GM19099 (cell line): Measurements from ENCODE around the gene ESR1.

Experiments used
- POLR2A ChIP-seq: IDR thresholded peaks from 3 replicates; pipeline ENCODE4 v1.6.1; 2011; ENCODE audit warnings: low read depth; ENCODE audit not compliant: insufficient read length; ENCODE audit errors: extremely low read depth

Gene ESR1

DNA sequence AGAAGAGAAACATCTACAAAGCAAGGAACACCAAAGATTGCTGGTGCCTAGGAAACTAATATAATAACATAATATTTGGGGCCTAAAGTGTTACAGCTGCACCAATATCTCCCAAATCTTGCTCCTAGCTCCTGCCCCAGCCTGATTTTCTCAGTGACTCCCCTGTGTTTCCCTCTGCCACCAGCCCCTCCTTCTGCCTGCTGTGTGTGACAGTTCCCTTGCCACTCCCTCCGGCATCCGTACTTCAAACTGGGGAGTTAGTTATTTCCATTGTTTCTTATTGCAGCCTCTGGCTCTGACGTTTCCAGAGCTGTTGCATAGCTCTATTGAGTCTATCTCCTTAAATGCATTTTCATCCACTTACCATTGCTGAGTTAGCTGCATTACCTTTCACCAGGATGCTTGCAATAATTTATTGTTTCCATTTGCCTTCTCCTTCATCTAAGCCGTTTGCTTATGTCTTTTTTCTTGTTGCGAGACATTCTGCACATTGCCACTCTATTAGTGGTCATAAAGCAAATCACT is 43.1 kb downstream of the ESR1 start:
- no peak for TF ChIP-seq POLR2A

DNA sequence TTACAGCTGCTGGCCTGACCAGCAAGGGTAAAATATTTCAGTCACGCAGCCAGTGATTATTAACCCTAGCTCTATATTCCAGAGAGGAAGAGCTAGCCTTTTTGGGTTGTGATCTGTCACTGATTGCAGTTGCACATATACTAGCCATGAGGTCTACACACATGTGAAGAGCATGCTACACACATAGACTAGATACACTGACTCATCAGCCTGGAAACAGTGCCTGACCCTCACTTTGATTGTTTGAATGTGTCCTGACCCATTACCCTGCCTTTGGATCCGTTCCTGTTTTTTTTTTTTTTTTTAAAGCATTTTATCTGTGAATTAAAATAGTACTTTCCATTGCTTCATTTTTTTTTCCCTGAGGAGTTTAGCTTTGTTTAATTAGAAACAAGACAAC is 50.8 kb downstream of the ESR1 start:
- no peak for TF ChIP-seq POLR2A

DNA sequence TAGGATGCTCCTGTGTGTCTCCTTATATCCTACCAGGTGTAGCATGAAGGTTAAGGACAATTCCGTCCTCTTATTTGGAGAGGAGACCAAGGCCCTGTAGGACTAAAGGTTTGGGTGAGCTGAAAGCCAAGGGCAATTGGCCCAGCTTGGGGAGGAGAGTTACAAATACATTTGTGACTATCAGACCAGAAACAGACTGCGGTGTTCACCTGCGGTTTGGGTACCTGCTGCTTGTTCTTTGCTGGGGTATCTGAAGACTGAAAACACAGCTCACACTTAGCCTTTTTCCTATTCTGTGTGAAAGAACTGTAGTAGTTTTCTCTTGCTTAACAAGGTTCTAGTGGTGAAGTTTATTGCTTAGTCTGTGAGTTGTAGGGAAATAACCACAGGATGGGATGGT is 55.0 kb downstream of the ESR1 start:
- no peak for TF ChIP-seq POLR2A

GRCh38 chr6:151869345-151869744 is 61.9 kb downstream of the ESR1 start:
- no peak for TF ChIP-seq POLR2A

DNA sequence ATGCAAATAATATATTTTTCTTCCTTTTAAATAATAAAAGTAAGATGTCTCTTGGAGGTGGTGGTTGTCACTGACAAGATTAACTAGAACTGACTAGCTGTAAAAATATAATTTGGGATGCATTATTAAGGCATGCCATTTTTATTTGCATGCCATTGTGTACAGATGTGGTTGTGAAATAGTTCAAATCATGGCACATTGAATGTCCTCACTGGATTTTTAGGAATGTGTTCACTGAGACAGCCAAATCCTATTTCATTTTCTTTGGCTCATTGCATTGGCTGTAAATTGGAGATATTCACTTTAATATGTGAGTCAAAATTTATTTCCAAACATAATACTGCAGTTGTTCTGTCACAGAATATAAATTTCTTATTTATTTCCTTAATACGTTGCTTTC is 62.3 kb downstream of the ESR1 start:
- no peak for TF ChIP-seq POLR2A

- TF ChIP-seq POLR2A, result no peak
Observed at GRCh38 chr6:151870375-151870774, 62.9 kb downstream of the ESR1 start.

DNA sequence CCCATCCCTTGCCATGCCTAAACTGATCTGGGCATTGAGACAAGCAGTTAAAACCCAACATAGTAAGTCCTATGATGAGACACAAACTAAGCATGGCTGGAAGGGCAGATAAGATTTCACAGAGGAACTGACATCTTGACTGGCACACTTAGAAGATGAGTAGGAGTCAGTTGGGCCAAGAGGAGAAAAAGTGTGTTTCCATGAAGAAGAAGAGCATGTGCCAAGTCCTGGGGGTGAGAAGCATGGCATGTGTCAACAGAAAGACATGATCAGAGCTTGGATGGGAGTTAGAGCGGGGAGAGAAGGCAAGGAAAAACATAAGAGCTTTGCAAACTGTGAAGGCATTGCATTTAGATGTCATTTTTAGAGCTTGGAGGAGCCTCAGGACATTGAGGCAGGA is 68.0 kb downstream of the ESR1 start:
- no peak for TF ChIP-seq POLR2A

DNA sequence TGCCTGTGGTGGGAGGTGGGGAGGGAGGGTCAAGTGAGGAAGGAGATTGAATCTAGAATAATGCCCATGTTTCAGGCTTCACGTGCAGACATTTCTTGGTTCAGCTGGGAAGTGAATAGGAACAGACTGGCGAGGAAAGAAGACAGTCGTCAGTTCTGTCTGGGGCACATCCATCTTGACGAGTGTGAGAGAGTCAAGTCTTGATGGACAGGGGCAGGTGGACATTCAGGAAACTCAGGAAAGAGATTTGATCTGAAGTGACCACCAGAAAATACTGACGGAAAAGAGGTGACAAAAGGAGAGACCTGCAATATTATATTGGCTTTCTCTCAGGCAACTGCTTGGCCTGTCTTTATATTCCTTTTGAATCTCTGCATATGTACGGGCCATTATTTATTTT is 68.6 kb downstream of the ESR1 start:
- TF ChIP-seq POLR2A, result no peak

DNA sequence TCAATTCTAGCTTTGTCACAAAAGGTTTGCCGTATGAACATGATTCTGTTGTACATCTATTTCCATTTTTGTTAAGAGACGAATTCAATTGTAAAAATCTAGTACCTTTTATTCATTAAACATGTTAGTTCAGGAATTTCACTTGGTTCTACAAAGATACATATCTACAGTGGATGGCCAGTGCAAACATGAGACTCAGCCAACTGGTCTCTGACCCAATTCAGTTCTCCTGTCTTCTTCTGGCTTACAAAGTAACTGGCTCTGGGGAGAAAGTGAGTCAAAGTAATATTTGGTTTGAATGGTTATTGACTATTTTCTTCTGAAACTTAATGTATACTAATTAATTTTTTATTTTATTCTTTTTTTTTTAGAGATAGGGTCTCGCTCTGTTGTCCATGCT is 70.0 kb downstream of the ESR1 start:
- no peak for TF ChIP-seq POLR2A

DNA sequence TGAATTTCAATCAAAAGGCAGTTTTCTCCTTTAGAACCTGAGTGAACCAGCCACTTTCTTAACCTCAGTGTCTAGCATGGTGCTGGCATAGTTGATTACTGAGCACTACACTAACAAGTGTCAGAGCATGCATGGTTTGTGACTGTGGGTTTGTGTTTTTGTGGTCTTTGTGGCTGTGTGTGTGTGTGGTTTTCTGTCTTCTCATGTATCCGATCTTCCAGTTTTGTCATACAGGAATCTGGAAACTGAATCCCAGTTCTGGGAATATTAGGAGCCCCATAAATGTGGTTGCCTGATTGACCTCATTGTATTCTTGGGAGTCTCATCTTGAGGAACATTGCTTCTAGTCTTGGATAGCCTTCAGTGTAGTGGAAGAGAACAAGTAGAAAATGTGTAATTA is 73.7 kb downstream of the ESR1 start:
- no peak for TF ChIP-seq POLR2A

GRCh38 chr6:151882206-151882605 is 74.7 kb downstream of the ESR1 start:
- no peak for TF ChIP-seq POLR2A

- no peak for TF ChIP-seq POLR2A
Observed at GRCh38 chr6:151885234-151885633, 77.8 kb downstream of the ESR1 start.

DNA sequence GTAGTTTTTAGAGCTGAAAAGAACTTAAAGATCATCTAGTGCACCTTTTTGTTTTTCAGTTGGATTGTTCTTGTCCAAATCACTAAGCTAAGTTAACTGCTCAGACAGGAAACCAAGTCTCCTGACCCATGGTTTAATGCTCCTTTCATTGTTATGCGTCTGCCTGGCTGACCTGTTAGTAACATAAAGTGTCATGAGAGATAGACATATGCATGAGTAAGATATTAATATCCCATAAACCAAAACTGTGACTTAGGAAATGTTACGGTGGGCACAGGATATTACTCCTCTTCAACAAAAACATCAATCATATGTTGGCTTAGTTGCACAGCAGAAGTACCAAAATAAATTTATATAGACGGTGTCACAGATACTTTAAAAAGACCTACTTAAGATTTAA is 84.0 kb downstream of the ESR1 start:
- no peak for TF ChIP-seq POLR2A

- no peak for TF ChIP-seq POLR2A
Observed at GRCh38 chr6:151900256-151900655, 92.8 kb downstream of the ESR1 start.

DNA sequence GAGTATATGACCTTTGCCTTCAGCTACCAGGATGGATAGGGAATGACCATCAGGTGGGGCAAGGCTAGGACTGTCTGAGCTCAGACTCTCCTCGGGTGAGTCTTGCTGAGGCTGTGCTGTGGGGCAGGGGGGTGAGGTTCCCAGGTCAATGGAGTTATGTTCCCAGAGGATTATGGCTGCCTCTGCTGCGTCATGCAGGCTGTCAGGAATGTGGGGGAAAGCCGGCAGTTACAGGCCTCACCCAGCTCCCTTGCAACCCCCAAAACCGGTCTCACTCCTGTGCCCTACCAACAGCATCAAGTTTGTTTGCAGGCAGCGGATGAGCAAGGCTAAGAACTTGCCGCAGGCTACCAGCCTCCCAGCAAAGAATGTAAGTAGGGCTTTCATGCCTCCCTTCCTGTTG is 93.5 kb downstream of the ESR1 start:
- no peak for TF ChIP-seq POLR2A

DNA sequence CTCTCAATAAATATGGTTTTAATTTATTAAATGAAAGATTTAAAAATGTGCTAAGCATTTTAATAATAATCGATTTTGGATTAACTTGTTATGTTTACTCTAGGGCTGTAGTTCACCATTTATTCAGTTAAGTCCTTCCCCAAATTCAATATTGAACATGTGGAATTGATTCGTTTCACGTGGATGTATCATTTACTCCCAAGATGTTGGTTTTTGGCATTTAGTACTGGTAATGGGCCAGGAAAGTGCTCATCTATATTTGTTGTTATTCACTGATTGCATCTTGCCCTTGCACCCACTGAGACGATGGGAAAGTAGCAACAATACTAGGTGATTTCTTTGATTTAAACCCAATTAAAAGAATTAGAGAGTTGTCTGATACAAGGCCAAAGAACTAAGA is 97.1 kb downstream of the ESR1 start:
- TF ChIP-seq POLR2A, result no peak

GRCh38 chr6:151905072-151905471 is 97.6 kb downstream of the ESR1 start:
- TF ChIP-seq POLR2A, result no peak
